Endodermal cell (in vitro differentiated cells): ENCODE results near the gene CHST11. TPM values are rescaled to one million over a fixed set of nuclear protein-coding genes. Genes with fewer than 3 reads are reported as not detected.

ENCODE experiments used
- DNase-seq: peaks from one replicate; pipeline ENCODE4 v3.0.0-alpha.2; 2017
- H3K27ac ChIP-seq: 2 replicates; pipeline ENCODE4 v1.5.1; 2013; ENCODE audit warnings: mild to moderate bottlenecking, low read depth, low read length, moderate library complexity
- H3K27me3 ChIP-seq: 2 replicates; pipeline ENCODE4 v1.6.1; 2013; ENCODE audit warnings: mild to moderate bottlenecking, low read length, moderate library complexity; ENCODE audit not compliant: insufficient read depth, control insufficient read depth, poor library complexity, severe bottlenecking
- H3K36me3 ChIP-seq: 2 replicates; pipeline ENCODE4 v1.7.0; 2013; ENCODE audit warnings: mild to moderate bottlenecking, low read length, moderate library complexity; ENCODE audit not compliant: control insufficient read depth, insufficient read depth
- H3K4me1 ChIP-seq: one replicate; pipeline ENCODE4 v1.7.0; 2013; ENCODE audit warnings: low read length; ENCODE audit not compliant: control insufficient read depth, insufficient read depth
- H3K4me3 ChIP-seq: 2 replicates; pipeline ENCODE4 v1.5.1; 2013; ENCODE audit warnings: mild to moderate bottlenecking, low read length, moderate library complexity
- H3K9ac ChIP-seq: 2 replicates; pipeline ENCODE4 v1.6.1; 2013; ENCODE audit warnings: mild to moderate bottlenecking, low read length, moderate library complexity; ENCODE audit not compliant: poor library complexity, severe bottlenecking; ENCODE audit errors: extremely low read depth
- H3K9me3 ChIP-seq: 2 replicates; pipeline ENCODE4 v1.6.1; 2013; ENCODE audit warnings: mild to moderate bottlenecking, low read length, moderate library complexity; ENCODE audit not compliant: control insufficient read depth
- H3K27ac Mint-ChIP-seq: 2 replicates; pipeline ENCODE4 v1.8.0; 2020; ENCODE audit warnings: mixed read lengths
- H3K27me3 Mint-ChIP-seq: 2 replicates; pipeline ENCODE4 v1.8.0; 2021; ENCODE audit warnings: mild to moderate bottlenecking, mixed read lengths; ENCODE audit not compliant: insufficient read depth
- H3K36me3 Mint-ChIP-seq: 2 replicates; pipeline ENCODE4 v1.8.0; 2020; ENCODE audit warnings: low read depth, mixed read lengths
- H3K4me1 Mint-ChIP-seq: 2 replicates; pipeline ENCODE4 v1.8.0; 2020; ENCODE audit warnings: mixed read lengths
- H3K4me3 Mint-ChIP-seq: 2 replicates; pipeline ENCODE4 v1.8.0; 2020; ENCODE audit warnings: mild to moderate bottlenecking, moderate library complexity, mixed read lengths
- H3K9me3 Mint-ChIP-seq: 2 replicates; pipeline ENCODE4 v1.8.0; 2020; ENCODE audit warnings: mild to moderate bottlenecking, mixed read lengths
- WGBS, 2 experiments: methylation state at CpG; one replicate each; pipeline versions ENCODE4 v1.1.5 to v1.1.7; 2013; ENCODE audit warnings: missing lambda C conversion rate in 2 of 2, mixed read lengths in 1 of 2; ENCODE audit not compliant: insufficient coverage in 1 of 2, insufficient read length in 1 of 2; 5-methylcytosine and 5-hydroxymethylcytosine counted together
- total RNA-seq, 2 donors: library from RNA; stranded (reverse); fragmentation: NEBNext Ultra II Directional in 1 of 2; extraction: Animal tissue kit (Norgen Biotek cat#: 25700) in 1 of 2; gene quantifications; 2 replicates in 1 of 2; 3 replicates in 1 of 2; pipeline ENCODE4 v1.2.1, GENCODE V29; 2021
- TF ChIP-seq, protein P1 (sequence below): fragments of 200-600 bp; sonication (generic); conservative IDR thresholded peaks from 2 replicates; pipeline ENCODE4 v1.5.0; 2021; ENCODE audit warnings: antibody characterized with exemption, mild to moderate bottlenecking

CHST11 gene
- total RNA-seq, 2 donors from 2014 or later, result 30.7 to 36.2 TPM

DNA sequence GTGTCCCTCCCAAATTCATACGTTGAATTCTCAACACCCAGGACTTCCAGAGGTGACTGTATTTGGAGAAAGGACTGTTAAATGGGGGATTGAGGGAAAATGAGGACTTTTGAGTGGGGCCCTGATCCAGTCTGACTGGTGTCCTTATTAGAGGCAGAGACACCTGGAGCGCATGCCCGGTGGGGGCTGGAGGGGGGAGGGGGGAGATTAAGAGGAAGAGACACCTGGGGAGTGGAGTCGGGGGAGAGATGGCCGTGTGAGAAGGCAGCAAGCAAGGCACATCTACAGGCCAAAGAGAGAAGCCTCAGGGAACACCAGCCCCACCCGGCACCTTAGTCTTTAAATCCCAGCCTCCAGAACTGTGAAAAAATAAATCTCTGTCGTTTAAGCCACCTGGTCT lies 291.6 kb downstream of the CHST11 start:
- Histone ChIP-seq H3K27ac (no peak overlapping the region), H3K9me3 (no peaks in the 10 kb centered on the region), H3K36me3 (no peaks in the 10 kb centered on the region), H3K27me3 (no peaks in the 10 kb centered on the region), H3K4me3 (no peak overlapping the region), H3K4me1 (peaks cover 10% of the 10 kb centered on the region), H3K9ac (no peak overlapping the region)
- H3K4me1 Mint-ChIP-seq, result peaks cover 42% of the 10 kb centered on the region
- no peaks in the 10 kb centered on the region for H3K27me3 Mint-ChIP-seq
- TF ChIP-seq, protein P1, sequence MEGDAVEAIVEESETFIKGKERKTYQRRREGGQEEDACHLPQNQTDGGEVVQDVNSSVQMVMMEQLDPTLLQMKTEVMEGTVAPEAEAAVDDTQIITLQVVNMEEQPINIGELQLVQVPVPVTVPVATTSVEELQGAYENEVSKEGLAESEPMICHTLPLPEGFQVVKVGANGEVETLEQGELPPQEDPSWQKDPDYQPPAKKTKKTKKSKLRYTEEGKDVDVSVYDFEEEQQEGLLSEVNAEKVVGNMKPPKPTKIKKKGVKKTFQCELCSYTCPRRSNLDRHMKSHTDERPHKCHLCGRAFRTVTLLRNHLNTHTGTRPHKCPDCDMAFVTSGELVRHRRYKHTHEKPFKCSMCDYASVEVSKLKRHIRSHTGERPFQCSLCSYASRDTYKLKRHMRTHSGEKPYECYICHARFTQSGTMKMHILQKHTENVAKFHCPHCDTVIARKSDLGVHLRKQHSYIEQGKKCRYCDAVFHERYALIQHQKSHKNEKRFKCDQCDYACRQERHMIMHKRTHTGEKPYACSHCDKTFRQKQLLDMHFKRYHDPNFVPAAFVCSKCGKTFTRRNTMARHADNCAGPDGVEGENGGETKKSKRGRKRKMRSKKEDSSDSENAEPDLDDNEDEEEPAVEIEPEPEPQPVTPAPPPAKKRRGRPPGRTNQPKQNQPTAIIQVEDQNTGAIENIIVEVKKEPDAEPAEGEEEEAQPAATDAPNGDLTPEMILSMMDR, result no peak
- 81% methylated on average over 4 to 7 of the region's 7 CpGs for WGBS, 2 experiments
- H3K36me3 Mint-ChIP-seq, result no peaks in the 10 kb centered on the region
- no peak for DNase-seq
- H3K27ac Mint-ChIP-seq, result no peak overlapping the region
- H3K4me3 Mint-ChIP-seq, result no peak overlapping the region
- peaks cover 4% of the 10 kb centered on the region for H3K9me3 Mint-ChIP-seq

DNA sequence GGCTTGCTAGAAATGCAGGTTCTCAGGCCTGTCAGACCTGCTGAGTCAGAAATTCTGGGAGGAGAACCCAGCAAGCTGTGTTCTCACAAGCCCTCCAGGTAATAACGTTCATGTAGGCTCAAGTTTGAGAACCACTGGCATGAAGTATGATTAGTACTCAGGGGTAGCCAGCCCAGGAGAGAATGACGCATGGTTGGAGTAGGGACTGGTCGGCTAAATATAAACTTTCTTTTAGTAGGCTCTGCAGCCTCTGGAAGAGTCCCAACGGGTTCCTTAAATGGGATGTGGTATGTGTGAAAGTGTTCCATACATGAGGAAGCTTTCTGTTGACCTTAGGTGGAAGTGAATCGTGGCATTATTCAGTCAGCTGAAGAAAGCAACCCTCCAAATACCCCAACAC lies 292.0 kb downstream of the CHST11 start:
- peaks cover 42% of the 10 kb centered on the region for H3K4me1 Mint-ChIP-seq
- no peaks in the 10 kb centered on the region for H3K36me3 ChIP-seq
- H3K27ac ChIP-seq, result no peak overlapping the region
- no peak overlapping the region for H3K4me3 ChIP-seq
- no peak overlapping the region for H3K27ac Mint-ChIP-seq
- TF ChIP-seq, protein P1, result no peak
- no peak overlapping the region for H3K9ac ChIP-seq
- H3K27me3 Mint-ChIP-seq, result no peaks in the 10 kb centered on the region
- WGBS, 2 experiments, result 91% methylated on average over 3 to 5 of the region's 5 CpGs
- H3K27me3 ChIP-seq, result no peaks in the 10 kb centered on the region
- no peaks in the 10 kb centered on the region for H3K9me3 ChIP-seq
- no peak overlapping the region for H3K4me3 Mint-ChIP-seq
- no peaks in the 10 kb centered on the region for H3K36me3 Mint-ChIP-seq
- DNase-seq, result peak; percentile 45
- peaks cover under 1% of the 10 kb centered on the region for H3K9me3 Mint-ChIP-seq
- H3K4me1 ChIP-seq, result peaks cover 10% of the 10 kb centered on the region

- Mint-ChIP-seq H3K27ac (no peak overlapping the region), H3K9me3 (no peaks in the 10 kb centered on the region), H3K27me3 (no peaks in the 10 kb centered on the region), H3K4me3 (no peak overlapping the region), H3K36me3 (no peaks in the 10 kb centered on the region), H3K4me1 (peaks cover 42% of the 10 kb centered on the region)
- peaks cover 10% of the 10 kb centered on the region for H3K4me1 ChIP-seq
- TF ChIP-seq, protein P1, result no peak
- H3K27me3 ChIP-seq, result no peaks in the 10 kb centered on the region
- H3K9me3 ChIP-seq, result no peaks in the 10 kb centered on the region
- H3K27ac ChIP-seq, result no peak overlapping the region
- no peaks in the 10 kb centered on the region for H3K36me3 ChIP-seq
- no peak overlapping the region for H3K9ac ChIP-seq
- DNase-seq, result peak; percentile 40
- 97% methylated on average over 4 of the region's 4 CpGs for WGBS, 2 experiments
- no peak overlapping the region for H3K4me3 ChIP-seq
These were observed 292.8 kb downstream of the CHST11 start for GRCh38 chr12:104749545-104749944.
